HCT116 (cell line): ENCODE measurements around the gene THSD7A. TPM values are rescaled to one million over a fixed set of nuclear protein-coding genes. Genes with fewer than 3 reads are reported as not detected.

Experiments used
- ATAC-seq: fragments of 200-7000 bp; cut with Tn5 transposase; 2 replicates; pipeline ENCODE4 v1.9.1; 2020; ENCODE audit warnings: mild to moderate bottlenecking, moderate library complexity
- BruUV-seq: library from RNA; stranded (reverse); fragments of 400-500 nt; replicated peaks from 2 replicates; lab custom pipeline; 2021; lab: Mats Ljungman, UMichigan
- CTCF ChIA-PET: fragments of 300-600 bp; sonication (Branson Sonifier 250); formaldehyde crosslinking; loops from one replicate; lab custom pipeline; 2021; ENCODE audit warnings: antibody characterized with exemption; lab: Charles Lee
- POLR2A ChIA-PET: fragments of 300-600, 350-600 bp; sonication (Branson Sonifier 250); formaldehyde crosslinking; loops from one replicate; lab custom pipeline; 2021; ENCODE audit warnings: antibody characterized with exemption; lab: Charles Lee
- RAD21 ChIA-PET, 2 experiments: fragments of 300-600 bp; sonication (Branson Sonifier 250); formaldehyde crosslinking; loops; one replicate each; lab custom pipeline; 2023; ENCODE audit warnings: low total read pairs in 2 of 2; ENCODE audit not compliant: uncharacterized antibody in 2 of 2, unreplicated experiment in 2 of 2, low non-redundant PET in 1 of 2; lab: Charles Lee
- DNase-seq: peaks from one replicate; pipeline ENCODE4 v3.0.0-alpha.2; 2010; ENCODE audit warnings: low read depth, low spot score
- H2AFZ ChIP-seq: fragments of 200-600 bp; shearing (Covaris generic), sonication (generic); 2 replicates; pipeline ENCODE4 v1.6.1; 2017; ENCODE audit warnings: low read depth, mixed run types, mixed read lengths, antibody characterized with exemption, low read length; ENCODE audit not compliant: poor library complexity, severe bottlenecking
- H3K27ac ChIP-seq: 2 replicates; pipeline ENCODE4 v1.5.1; 2012; ENCODE audit warnings: low read depth, low read length
- H3K27me3 ChIP-seq: fragments of 200-600 bp; sonication (generic); 2 replicates; pipeline ENCODE4 v1.6.1; 2016; ENCODE audit warnings: mixed run types, low read length, mixed read lengths; ENCODE audit not compliant: insufficient read depth
- H3K36me3 ChIP-seq, 2 experiments: fragments of 200-500 bp in 1 of 2; fragments of 200-600 bp in 1 of 2; sonication (Bioruptor generic) in 1 of 2; sonication (generic) in 1 of 2; 2 replicates each; pipeline versions ENCODE4 v1.5.1 to v1.6.1; 2014 to 2016; ENCODE audit warnings: low read length in 2 of 2, inconsistent platforms in 1 of 2, mixed read lengths in 1 of 2, mixed run types in 1 of 2; ENCODE audit not compliant: insufficient read depth in 2 of 2, control insufficient read depth in 1 of 2
- H3K4me1 ChIP-seq, 2 experiments: fragments of 200-600 bp in 1 of 2; sonication (generic) in 1 of 2; 2 replicates each; pipeline versions ENCODE4 v1.5.1 to v1.6.1; 2012 to 2017; ENCODE audit warnings: low read length in 2 of 2, inconsistent platforms in 1 of 2, mild to moderate bottlenecking in 1 of 2, mixed read lengths in 1 of 2, mixed run types in 1 of 2, moderate library complexity in 1 of 2; ENCODE audit not compliant: insufficient read depth in 2 of 2, control insufficient read depth in 1 of 2
- H3K4me2 ChIP-seq: fragments of 200-600 bp; sonication (generic); 2 replicates; pipeline ENCODE4 v1.6.1; 2017; ENCODE audit warnings: mixed run types, low read length, mixed read lengths
- H3K4me3 ChIP-seq, 2 experiments: fragments of 200-600 bp in 1 of 2; sonication (generic) in 1 of 2; replicated peaks in 1 of 2; 2 replicates each; pipeline ENCODE4 v1.5.1; 2011 to 2016; ENCODE audit warnings: low read length in 2 of 2, control low read depth in 1 of 2, low read depth in 1 of 2, mild to moderate bottlenecking in 1 of 2, mixed read lengths in 1 of 2, mixed run types in 1 of 2
- H3K79me2 ChIP-seq: fragments of 200-600 bp; sonication (generic); 2 replicates; pipeline ENCODE4 v1.6.1; 2017; ENCODE audit warnings: mild to moderate bottlenecking, mixed run types, low read length, moderate library complexity, mixed read lengths; ENCODE audit not compliant: insufficient read depth
- H3K9ac ChIP-seq: fragments of 200-600 bp; sonication (generic); 2 replicates; pipeline ENCODE4 v1.6.1; 2016; ENCODE audit warnings: low read length, mixed read lengths
- H3K9me2 ChIP-seq: fragments of 200-600 bp; sonication (generic), shearing (Covaris generic); 2 replicates; pipeline ENCODE4 v1.6.1; 2017; ENCODE audit warnings: mixed run types, mild to moderate bottlenecking, moderate library complexity; ENCODE audit not compliant: insufficient read depth
- H3K9me3 ChIP-seq, 2 experiments: fragments of 200-500 bp in 1 of 2; fragments of 200-600 bp in 1 of 2; sonication (Bioruptor generic) in 1 of 2; sonication (generic) in 1 of 2; 2 replicates each; pipeline ENCODE4 v1.6.1; 2014 to 2017; ENCODE audit warnings: low read length in 2 of 2, mixed read lengths in 2 of 2, inconsistent platforms in 1 of 2, low read depth in 1 of 2, mild to moderate bottlenecking in 1 of 2, mixed run types in 1 of 2, moderate library complexity in 1 of 2; ENCODE audit not compliant: control insufficient read depth in 1 of 2, insufficient read depth in 1 of 2
- H4K20me1 ChIP-seq: fragments of 200-600 bp; sonication (generic), shearing (Covaris generic); 2 replicates; pipeline ENCODE4 v1.6.1; 2017; ENCODE audit warnings: mixed run types, mild to moderate bottlenecking, moderate library complexity; ENCODE audit not compliant: insufficient read depth
- ATF3 ChIP-seq: IDR thresholded peaks from 2 replicates; pipeline ENCODE4 v1.6.1; 2012
- EZH2 ChIP-seq: fragments of 200-600 bp; sonication (generic); IDR thresholded peaks from 2 replicates; pipeline ENCODE4 v1.6.1; 2017; ENCODE audit warnings: antibody characterized with exemption, mixed run types
- FOSL1 ChIP-seq: IDR thresholded peaks from 2 replicates; pipeline ENCODE4 v1.6.1; 2012; ENCODE audit warnings: low read depth
- POLR2A ChIP-seq: IDR thresholded peaks from 2 replicates; pipeline ENCODE4 v1.7.0; 2011; ENCODE audit warnings: borderline replicate concordance; ENCODE audit not compliant: insufficient read depth, insufficient read length; ENCODE audit errors: extremely low read depth
- RAD21 ChIP-seq: IDR thresholded peaks from 2 replicates; pipeline ENCODE4 v1.6.1; 2012; ENCODE audit warnings: low read depth, mild to moderate bottlenecking
- SRF ChIP-seq: IDR thresholded peaks from 2 replicates; pipeline ENCODE4 v1.6.1; 2012; ENCODE audit warnings: low read depth
- TCF7L2 ChIP-seq: IDR thresholded peaks from 2 replicates; pipeline ENCODE4 v1.7.0; 2011; ENCODE audit warnings: borderline replicate concordance, inconsistent platforms; ENCODE audit not compliant: insufficient read depth, insufficient read length; ENCODE audit errors: extremely low read depth
- intact Hi-C: fragments of 100-400 bp; cut with micrococcal nuclease; formaldehyde crosslinking; loops from 2 replicates; pipeline ENCODE4 v1.10.0; 2022
- total RNA-seq: library from RNA; stranded (reverse); gene quantifications from one replicate; pipeline ENCODE4 v1.2.1, GENCODE V29; 2021; ENCODE audit not compliant: unreplicated experiment
- TF ChIP-seq, protein P1 (sequence below), 3 experiments: fragments of 200-600 bp in 1 of 3; sonication (generic) in 1 of 3; IDR thresholded peaks in 2 of 3; conservative IDR thresholded peaks in 1 of 3; 2 replicates each; pipeline ENCODE4 v1.5.1; 2012 to 2017; ENCODE audit warnings: low read depth in 2 of 3, low read length in 2 of 3, antibody characterized with exemption in 1 of 3, borderline replicate concordance in 1 of 3, control low read depth in 1 of 3, mild to moderate bottlenecking in 1 of 3, mixed read lengths in 1 of 3, mixed run types in 1 of 3, moderate library complexity in 1 of 3; ENCODE audit not compliant: insufficient read depth in 1 of 3

Gene THSD7A
- total RNA-seq, 1 experiment from 2014 or later = 0.05 TPM

DNA sequence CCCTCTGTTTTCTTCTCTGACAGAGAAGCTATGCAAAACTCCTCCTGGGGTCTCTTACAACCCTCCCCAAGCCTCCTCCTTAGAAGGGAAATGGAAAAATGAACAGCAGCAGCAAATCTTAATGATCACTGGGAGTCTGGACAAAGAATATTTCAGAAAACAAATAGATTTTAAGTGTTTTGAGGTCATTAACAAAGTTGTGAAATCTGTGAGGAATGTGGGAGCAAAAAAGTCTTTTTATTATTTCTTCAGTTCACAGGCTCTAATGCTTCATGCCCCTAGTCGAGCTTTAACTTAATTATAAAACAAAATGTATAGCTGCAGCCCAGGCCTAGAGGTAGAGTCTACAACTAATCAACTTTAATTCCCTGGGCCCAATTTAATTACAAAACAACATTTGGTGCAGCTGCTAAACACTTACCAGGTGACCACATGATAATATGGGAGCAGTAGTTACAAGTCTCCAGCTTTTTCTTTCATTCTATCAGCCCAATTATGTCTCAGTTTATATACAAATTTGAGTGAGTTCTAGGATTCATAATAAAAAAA is 293.2 kb downstream of the THSD7A start:
- Histone ChIP-seq H2AFZ (no peak overlapping the region), H4K20me1 (no peaks in the 10 kb centered on the region), H3K27ac (no peak overlapping the region), H3K79me2 (no peaks in the 10 kb centered on the region), H3K9me3 (no peaks in the 10 kb centered on the region), H3K36me3 (no peaks in the 10 kb centered on the region), H3K27me3 (no peaks in the 10 kb centered on the region), H3K9ac (no peak overlapping the region)
- DNase-seq (no peak), ATAC-seq (no peak)
- intact Hi-C loops = no loop called here
- POLR2A ChIA-PET = no interaction called here
- BruUV-seq = no TSS peak
- no peak for TF ChIP-seq ATF3
- TF ChIP-seq, protein P1, sequence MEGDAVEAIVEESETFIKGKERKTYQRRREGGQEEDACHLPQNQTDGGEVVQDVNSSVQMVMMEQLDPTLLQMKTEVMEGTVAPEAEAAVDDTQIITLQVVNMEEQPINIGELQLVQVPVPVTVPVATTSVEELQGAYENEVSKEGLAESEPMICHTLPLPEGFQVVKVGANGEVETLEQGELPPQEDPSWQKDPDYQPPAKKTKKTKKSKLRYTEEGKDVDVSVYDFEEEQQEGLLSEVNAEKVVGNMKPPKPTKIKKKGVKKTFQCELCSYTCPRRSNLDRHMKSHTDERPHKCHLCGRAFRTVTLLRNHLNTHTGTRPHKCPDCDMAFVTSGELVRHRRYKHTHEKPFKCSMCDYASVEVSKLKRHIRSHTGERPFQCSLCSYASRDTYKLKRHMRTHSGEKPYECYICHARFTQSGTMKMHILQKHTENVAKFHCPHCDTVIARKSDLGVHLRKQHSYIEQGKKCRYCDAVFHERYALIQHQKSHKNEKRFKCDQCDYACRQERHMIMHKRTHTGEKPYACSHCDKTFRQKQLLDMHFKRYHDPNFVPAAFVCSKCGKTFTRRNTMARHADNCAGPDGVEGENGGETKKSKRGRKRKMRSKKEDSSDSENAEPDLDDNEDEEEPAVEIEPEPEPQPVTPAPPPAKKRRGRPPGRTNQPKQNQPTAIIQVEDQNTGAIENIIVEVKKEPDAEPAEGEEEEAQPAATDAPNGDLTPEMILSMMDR (IDR thresholded peaks at IDR 0.05 in 2 of 3, conservative IDR thresholded peaks at IDR 0.05 in 1 of 3; ENCODE audit: borderline replicate concordance in 1 of 3, insufficient read depth in 1 of 3, low read depth in 2 of 3, low read length in 2 of 3) = no peak
- TF ChIP-seq POLR2A = no peak
- TF ChIP-seq FOSL1 = no peak
- no peak for TF ChIP-seq EZH2
- TF ChIP-seq SRF = no peak
- TF ChIP-seq RAD21 = no peak
- no peak for TF ChIP-seq TCF7L2
- TF ChIP-seq, all 23 proteins: peak for 0
- Histone ChIP-seq H3K4me2 (no peak overlapping the region), H3K4me1 (peaks cover 0 to 8% of the 10 kb centered on the region in 2 experiments; a peak in 2 of 4 replicates), H3K4me3 (no peak overlapping the region), H3K9me2 (no peaks in the 10 kb centered on the region)
- ChIA-PET RAD21 (no interaction called here), CTCF (no interaction called here)
